Adrenal gland (tissue), 12 donors: ENCODE results near the gene SEC14L3. TPM values are rescaled to one million over a fixed set of nuclear protein-coding genes. Genes with fewer than 3 reads are reported as not detected.

Experiments
- DNase-seq, 7 donors: peaks; one replicate each; pipeline ENCODE4 v3.0.0-alpha.2; 2019 to 2020
- H3K27ac ChIP-seq, 5 donors: fragments of 200-600 bp; sonication (generic) in 4 of 5; 1 replicate in 3 of 5; 2 replicates in 2 of 5; pipeline versions ENCODE4 v1.5.1 to v1.8.0; 2016 to 2020; ENCODE audit warnings: mild to moderate bottlenecking in 1 of 5
- H3K27me3 ChIP-seq: fragments of 200-600 bp; 2 replicates; pipeline ENCODE4 v1.8.0; 2021
- H3K36me3 ChIP-seq, 2 donors: fragments of 200-600 bp; replicated peaks in 1 of 2; 1 replicate in 1 of 2; 2 replicates in 1 of 2; pipeline versions ENCODE4 v1.5.1 to v1.8.0; 2018 to 2022
- H3K4me1 ChIP-seq, 2 donors: fragments of 200-600 bp; replicated peaks in 1 of 2; 1 replicate in 1 of 2; 2 replicates in 1 of 2; pipeline versions ENCODE4 v1.5.1 to v1.8.0; 2018 to 2021
- H3K4me3 ChIP-seq, 4 donors: fragments of 200-600 bp; sonication (generic) in 3 of 4; one replicate each; pipeline ENCODE4 v1.5.1; 2016 to 2018
- H3K9me3 ChIP-seq, 3 donors: fragments of 200-600 bp; sonication (generic) in 1 of 3; replicated peaks in 1 of 3; 1 replicate in 2 of 3; 2 replicates in 1 of 3; pipeline versions ENCODE4 v1.5.1 to v1.8.0; 2016 to 2021
- POLR2A ChIP-seq, 2 donors: fragments of 450-650 bp; IDR thresholded peaks; one replicate each; pipeline ENCODE4 v1.6.1; 2017; ENCODE audit warnings: antibody characterized with exemption in 2 of 2, mild to moderate bottlenecking in 2 of 2, moderate library complexity in 1 of 2
- WGBS, 4 donors: extraction: QIAGEN DNeasy Blood & Tissue Kit in 2 of 4; methylation state at CpG; one replicate each; pipeline versions ENCODE4 v1.1.5 to v1.1.7; 2013 to 2017; 5-methylcytosine and 5-hydroxymethylcytosine counted together
- intact Hi-C, 2 donors: fragments of 100-400 bp; cut with DNase I; formaldehyde crosslinking; loops; one replicate each; pipeline versions ENCODE4 v1.14.1 to v1.15.0; 2022 to 2023
- polyA plus RNA-seq, 3 donors: library from polyadenylated mRNA; stranded (reverse); fragments of 200-250 nt in 2 of 3; fragments of 350-450 nt in 1 of 3; fragmentation: Illumina TruSeq in 1 of 3; extraction: RNeasy Lipid Tissue Mini Kit (QIAGEN cat#74804) in 1 of 3; gene quantifications; one replicate each; pipeline ENCODE4 v1.2.3, GENCODE V29; 2013 to 2014
- total RNA-seq, 9 donors: library from RNA; depleted of rRNA in 4 of 9; stranded (reverse); fragments of >200 nt in 4 of 9; fragments of 120-200 nt in 1 of 9; fragmentation: NEBNext Ultra II Directional in 1 of 9; extraction: Animal tissue kit (Norgen Biotek cat#: 25700) in 1 of 9; gene quantifications; one replicate each; pipeline versions ENCODE4 v1.1.0 to v1.2.4, GENCODE V29; 2013 to 2023
- TF ChIP-seq, protein P1 (sequence below), 6 experiments: fragments of 450-650 bp in 4 of 6; fragments of 200-600 bp in 2 of 6; sonication (generic) in 1 of 6; IDR thresholded peaks; 1 replicate in 5 of 6; 2 replicates in 1 of 6; pipeline versions ENCODE4 v1.5.1 to v1.8.0; 2016 to 2021; ENCODE audit warnings: antibody characterized with exemption in 6 of 6, mild to moderate bottlenecking in 2 of 6, moderate library complexity in 1 of 6
- donor health status: healthy with polysubstance abuse.
- donor health status: Bipolar disorder and iron deficiency.
- donor health status: DM: yes; HTN: yes; CAD: no.
- donor health status: DM: no; HTN: no; CAD: no.
- donor health status: DM: no; HTN: no; CAD: no.
- donor health status: DM: yes; HTN: yes; CAD: no.

Gene SEC14L3
- total and polyA plus RNA-seq, 12 donors, result 0.27 TPM; not detected in 11

DNA sequence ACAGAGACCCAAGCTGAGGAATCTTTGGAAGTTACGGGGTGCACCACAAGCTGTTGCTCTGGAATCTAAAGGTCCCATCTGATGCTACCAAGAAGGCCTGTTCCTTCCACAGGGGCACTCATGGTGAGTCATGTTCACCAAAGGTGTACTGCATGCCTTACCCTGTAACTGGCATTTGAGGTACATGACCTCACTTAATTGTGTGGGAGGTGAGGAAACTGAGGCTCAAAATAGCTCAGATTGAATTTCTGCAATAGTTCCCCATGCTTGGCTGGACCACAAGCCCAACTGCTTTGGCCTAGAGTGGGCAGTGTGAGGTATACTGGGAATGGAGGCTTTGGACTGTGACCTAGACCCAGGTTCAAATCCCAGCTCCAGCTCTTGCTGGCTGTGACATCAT lies 38.0 kb downstream of the SEC14L3 start:
- intact Hi-C loops, result no loop called here
- no peaks in the 10 kb centered on the region for H3K27me3 ChIP-seq
- no peak overlapping the region for H3K27ac ChIP-seq
- H3K9me3 ChIP-seq, result no peaks in the 10 kb centered on the region
- 94 to 100% (median 100%) methylated on average over 1 of the region's 1 CpG; no CpG with 5 or more reads in 1 of the 4 donors for WGBS, 4 donors
- H3K4me1 ChIP-seq, result no peaks in the 10 kb centered on the region
- TF ChIP-seq, protein P1, sequence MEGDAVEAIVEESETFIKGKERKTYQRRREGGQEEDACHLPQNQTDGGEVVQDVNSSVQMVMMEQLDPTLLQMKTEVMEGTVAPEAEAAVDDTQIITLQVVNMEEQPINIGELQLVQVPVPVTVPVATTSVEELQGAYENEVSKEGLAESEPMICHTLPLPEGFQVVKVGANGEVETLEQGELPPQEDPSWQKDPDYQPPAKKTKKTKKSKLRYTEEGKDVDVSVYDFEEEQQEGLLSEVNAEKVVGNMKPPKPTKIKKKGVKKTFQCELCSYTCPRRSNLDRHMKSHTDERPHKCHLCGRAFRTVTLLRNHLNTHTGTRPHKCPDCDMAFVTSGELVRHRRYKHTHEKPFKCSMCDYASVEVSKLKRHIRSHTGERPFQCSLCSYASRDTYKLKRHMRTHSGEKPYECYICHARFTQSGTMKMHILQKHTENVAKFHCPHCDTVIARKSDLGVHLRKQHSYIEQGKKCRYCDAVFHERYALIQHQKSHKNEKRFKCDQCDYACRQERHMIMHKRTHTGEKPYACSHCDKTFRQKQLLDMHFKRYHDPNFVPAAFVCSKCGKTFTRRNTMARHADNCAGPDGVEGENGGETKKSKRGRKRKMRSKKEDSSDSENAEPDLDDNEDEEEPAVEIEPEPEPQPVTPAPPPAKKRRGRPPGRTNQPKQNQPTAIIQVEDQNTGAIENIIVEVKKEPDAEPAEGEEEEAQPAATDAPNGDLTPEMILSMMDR (IDR thresholded peaks at IDR 0.05), result no peak
- no peak for TF ChIP-seq POLR2A (IDR thresholded peaks at IDR 0.05)
- H3K36me3 ChIP-seq, result no peaks in the 10 kb centered on the region
- no peak overlapping the region for H3K4me3 ChIP-seq
- DNase-seq, result no peak

- Histone ChIP-seq H3K4me3 (no peak overlapping the region), H3K9me3 (no peaks in the 10 kb centered on the region), H3K27ac (no peak overlapping the region), H3K27me3 (no peaks in the 10 kb centered on the region), H3K4me1 (no peaks in the 10 kb centered on the region), H3K36me3 (no peaks in the 10 kb centered on the region)
- 91 to 94% (median 93%) methylated on average over 3 of the region's 3 CpGs for WGBS, 4 donors
- TF ChIP-seq POLR2A (IDR thresholded peaks at IDR 0.05), result no peak
- TF ChIP-seq, protein P1 (IDR thresholded peaks at IDR 0.05), result no peak
- intact Hi-C loops, result no loop called here
- no peak for DNase-seq
These were observed 38.6 kb downstream of the SEC14L3 start for GRCh38 chr22:30433227-30433626.

DNA sequence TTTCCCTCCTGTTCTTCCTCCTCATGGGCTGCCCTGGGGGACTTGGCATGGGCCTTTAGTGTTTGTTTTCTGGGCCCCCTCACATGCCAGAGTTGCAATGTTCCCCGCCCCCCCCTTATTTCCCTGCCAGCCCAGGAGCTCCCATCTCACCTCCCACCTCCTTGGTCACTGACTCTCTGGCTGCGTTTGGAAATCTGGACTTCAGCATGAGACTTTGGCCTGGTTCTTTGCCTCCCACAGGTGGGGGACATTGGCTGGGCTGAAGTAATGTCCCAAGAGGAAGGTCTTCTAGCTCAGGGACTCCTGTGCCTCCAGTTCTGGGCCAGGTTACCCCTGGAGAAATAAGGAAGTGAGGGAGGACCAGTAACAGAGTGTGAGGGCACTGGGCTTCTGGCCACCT lies 39.3 kb downstream of the SEC14L3 start:
- Histone ChIP-seq H3K27me3 (no peaks in the 10 kb centered on the region), H3K27ac (no peak overlapping the region), H3K4me3 (no peak overlapping the region), H3K9me3 (no peaks in the 10 kb centered on the region), H3K4me1 (no peaks in the 10 kb centered on the region), H3K36me3 (no peaks in the 10 kb centered on the region)
- no peak for DNase-seq
- no peak for TF ChIP-seq POLR2A (IDR thresholded peaks at IDR 0.05)
- TF ChIP-seq, protein P1 (IDR thresholded peaks at IDR 0.05), result no peak
- WGBS, 4 donors, result 61 to 77% (median 70%) methylated on average over 2 of the region's 2 CpGs
- intact Hi-C loops, result no loop called here

DNA sequence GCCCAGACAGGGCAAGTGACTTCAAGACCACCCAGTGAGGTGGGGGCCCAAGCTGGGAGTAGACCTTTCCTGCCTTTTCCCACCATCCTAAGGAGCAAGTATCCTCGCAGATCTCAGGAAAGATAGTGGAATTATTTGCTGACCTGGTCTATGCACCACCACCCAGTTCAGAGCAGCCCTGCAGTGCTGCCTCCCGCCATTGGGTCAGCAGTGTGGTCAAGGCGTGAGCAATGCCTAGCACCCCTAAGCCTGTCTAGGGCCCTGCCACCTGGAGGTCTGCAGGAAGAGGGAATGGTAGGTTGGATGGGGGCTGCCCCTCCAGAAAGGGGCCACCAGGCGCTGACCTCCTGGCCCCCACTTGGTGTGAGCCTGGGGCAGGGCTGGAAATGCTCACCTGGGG lies 39.7 kb downstream of the SEC14L3 start:
- H3K36me3 ChIP-seq, result no peaks in the 10 kb centered on the region
- no peaks in the 10 kb centered on the region for H3K4me1 ChIP-seq
- no peak overlapping the region for H3K27ac ChIP-seq
- intact Hi-C loops, result no loop called here
- WGBS, 4 donors, result 91 to 100% (median 93%) methylated on average over 1 to 4 of the region's 4 CpGs
- TF ChIP-seq, protein P1 (IDR thresholded peaks at IDR 0.05), result no peak
- no peak overlapping the region for H3K4me3 ChIP-seq
- no peaks in the 10 kb centered on the region for H3K27me3 ChIP-seq
- H3K9me3 ChIP-seq, result no peaks in the 10 kb centered on the region
- no peak for DNase-seq
